Diencephalon (tissue), 1 donor: Measurements from ENCODE around the gene GRID1. TPM values are rescaled to one million over a fixed set of nuclear protein-coding genes. Genes with fewer than 3 reads are reported as not detected.
A peak's percentile ranks its signal among the peaks of the same experiment; 100 is the strongest.

Experiments
- small RNA-seq: library from RNA; depleted of rRNA; stranded (forward); fragments of <200 nt; gene quantifications from one replicate; pipeline ENCODE3, GENCODE V24; 2014
- total RNA-seq: library from RNA; depleted of rRNA; stranded (reverse); fragments of >200 nt; gene quantifications from one replicate; pipeline ENCODE4 v1.2.3, GENCODE V29; 2014

The GRID1 gene
- 20.1 TPM for total RNA-seq

DNA sequence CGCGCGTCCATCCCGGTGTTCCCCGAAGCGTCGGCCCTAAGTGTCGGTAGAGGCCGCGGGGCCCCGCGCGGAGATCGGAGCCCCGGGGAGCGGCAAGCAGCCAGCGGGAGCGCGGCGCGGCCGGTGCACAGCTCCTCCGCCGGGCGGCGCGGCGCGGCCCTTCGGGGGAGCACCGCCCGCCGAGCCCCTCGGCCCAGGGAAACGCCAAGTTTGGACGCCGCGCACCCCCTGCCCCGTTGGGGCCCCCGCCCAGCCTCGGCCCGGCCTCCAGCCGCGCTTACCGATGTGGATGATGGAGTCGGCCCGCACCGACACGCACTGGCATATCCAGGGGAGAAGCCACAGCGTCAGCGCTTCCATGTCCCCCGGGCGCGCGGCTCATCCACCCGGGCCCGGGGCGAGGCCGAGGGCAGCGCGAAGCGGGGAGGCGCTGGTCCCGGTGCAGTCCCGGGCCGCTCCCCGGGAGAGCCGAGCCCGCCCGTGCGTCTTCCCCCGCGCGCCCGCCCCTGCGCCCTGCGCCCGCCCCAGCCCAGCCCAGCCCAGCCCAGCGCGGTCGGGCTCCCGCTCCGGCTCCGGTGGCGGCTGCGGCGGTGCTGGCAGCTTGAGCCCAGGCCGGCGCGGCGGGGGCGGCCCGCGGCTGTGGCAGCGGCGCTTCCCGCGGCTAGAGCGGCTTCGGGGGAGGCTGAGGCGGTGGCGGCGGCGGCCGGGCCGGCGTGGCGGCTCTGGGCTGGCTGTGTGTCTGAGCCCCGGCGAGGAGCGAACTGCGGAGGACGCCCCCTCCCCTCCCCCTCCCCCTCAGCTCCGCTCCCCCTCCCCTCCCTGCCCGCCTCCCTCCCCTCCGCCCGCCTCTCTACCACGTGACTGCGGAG lies at the start of gene GRID1:
Gene GRID1, minus strand, starts transcription at position 763 of the 869 bp plus-strand sequence.

Small RNA genes lying within 50 kb of the gene (small RNA-seq; reads per million reads assigned to genes)
- 2.4 reads per million, percentile 88 among the genes with 10 or more reads in this experiment for gene MIR346
- not detected for gene RF02271
- not detected for gene RN7SKP238
- not detected for gene RNA5SP322

Other genes starting within 250 kb of the GRID1 start
- 57.9 TPM for gene WAPL, start 155.0 kb upstream of the GRID1 start, total RNA-seq